RKO (cell line): ENCODE results near the gene ZPR1.
"Not testable (repeated sequence)": the region's sequence is repeated elsewhere in the genome, so short reads cannot be mapped to it uniquely, and the experiment has no call there.

Source experiments
- DNase-seq: peaks from one replicate; pipeline ENCODE4 v3.0.0-alpha.2; 2016; ENCODE audit warnings: low spot score

Gene ZPR1, protein sequence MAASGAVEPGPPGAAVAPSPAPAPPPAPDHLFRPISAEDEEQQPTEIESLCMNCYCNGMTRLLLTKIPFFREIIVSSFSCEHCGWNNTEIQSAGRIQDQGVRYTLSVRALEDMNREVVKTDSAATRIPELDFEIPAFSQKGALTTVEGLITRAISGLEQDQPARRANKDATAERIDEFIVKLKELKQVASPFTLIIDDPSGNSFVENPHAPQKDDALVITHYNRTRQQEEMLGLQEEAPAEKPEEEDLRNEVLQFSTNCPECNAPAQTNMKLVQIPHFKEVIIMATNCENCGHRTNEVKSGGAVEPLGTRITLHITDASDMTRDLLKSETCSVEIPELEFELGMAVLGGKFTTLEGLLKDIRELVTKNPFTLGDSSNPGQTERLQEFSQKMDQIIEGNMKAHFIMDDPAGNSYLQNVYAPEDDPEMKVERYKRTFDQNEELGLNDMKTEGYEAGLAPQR

DNA sequence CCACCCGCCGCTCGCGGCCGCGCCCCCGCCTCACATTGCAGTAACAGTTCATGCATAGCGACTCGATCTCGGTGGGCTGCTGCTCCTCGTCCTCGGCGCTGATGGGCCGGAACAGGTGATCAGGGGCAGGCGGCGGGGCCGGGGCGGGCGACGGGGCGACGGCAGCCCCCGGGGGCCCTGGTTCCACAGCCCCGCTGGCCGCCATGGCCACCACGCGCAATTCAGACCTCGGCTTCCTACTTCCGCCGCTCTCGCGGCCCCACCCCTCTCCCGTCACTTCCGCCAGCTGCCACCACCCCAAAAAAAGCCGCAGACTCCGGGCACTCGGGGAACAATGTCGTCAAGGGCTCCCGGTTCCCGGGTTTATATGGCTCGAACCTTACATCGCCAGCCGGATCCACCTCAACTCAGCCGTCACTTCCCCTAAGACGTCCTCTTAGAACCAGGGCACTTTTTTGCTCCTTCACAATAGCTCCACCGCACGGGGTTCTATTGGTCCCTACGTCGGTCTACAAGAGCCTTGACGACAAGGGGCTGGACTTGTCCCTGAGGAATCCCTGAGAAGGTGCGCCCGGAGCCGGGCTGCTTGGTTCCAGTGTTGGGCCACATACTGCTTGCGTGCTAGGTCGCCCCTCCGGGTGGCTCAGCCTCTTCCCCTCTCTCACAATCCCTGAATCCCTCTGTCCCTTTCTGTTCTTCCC lies at the start of gene ZPR1:
Gene ZPR1 (minus strand): TSS at position 238 of the 701 bp plus-strand sequence. CDS start 33 bp downstream, at position 205.
- DNase-seq: peak; percentile 79

DNA sequence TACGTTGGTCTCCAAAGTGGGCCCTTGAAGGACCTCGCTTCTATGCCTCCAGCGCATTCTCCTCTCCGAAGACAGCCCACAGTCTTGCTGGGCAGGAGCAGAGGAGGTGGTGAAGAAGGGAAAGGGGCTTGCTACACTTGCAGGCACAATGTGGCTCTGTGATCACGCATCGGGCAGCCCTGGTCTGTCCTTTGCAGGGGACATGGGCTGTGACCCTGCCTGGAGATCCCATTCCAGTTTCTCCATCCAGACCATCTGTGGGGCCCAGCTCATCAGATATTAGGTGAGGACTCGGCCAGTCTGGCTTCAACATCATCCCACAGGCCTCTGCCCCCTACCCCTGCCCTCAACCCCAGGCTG lies 48.8 kb upstream of the ZPR1 start:
- no peak for DNase-seq

DNA sequence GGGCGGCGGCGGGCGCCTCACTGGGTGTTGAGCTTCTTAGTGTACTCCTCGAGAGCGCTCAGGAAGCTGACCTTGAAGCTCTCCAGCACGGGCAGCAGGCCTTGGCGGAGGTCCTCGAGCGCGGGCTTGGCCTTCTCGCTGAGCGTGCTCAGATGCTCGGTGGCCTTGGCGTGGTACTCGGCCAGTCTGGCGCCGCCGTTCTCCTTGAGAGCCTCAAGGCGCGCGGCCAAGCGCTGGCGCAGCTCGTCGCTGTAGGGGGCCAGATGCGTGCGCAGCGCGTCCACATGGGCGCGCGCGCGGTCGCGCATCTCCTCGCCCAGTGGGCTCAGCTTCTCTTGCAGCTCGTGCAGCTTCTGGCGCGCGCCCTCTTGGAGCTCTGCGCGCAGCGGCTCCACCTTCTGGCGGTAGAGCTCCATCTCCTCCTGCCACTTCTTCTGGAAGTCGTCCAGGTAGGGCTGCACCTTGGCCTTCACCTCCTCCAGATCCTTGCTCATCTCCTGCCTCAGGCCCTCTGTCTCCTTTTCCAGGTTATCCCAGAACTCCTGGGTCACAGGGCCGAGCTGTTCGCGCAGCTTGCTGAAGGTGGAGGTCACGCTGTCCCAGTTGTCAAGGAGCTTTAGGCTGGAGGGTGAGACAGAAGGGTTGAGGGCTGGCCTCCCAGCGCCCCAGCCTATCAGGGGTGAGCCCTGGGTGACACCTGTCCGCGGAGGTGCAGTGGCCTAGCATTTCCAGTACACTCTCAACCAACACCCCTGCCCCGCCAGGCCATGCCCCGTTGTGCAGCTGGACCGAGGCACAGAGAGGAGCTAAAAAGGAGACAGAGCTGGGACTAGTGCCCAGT lies 48.2 kb upstream of the ZPR1 start:
- DNase-seq: no peak

DNA sequence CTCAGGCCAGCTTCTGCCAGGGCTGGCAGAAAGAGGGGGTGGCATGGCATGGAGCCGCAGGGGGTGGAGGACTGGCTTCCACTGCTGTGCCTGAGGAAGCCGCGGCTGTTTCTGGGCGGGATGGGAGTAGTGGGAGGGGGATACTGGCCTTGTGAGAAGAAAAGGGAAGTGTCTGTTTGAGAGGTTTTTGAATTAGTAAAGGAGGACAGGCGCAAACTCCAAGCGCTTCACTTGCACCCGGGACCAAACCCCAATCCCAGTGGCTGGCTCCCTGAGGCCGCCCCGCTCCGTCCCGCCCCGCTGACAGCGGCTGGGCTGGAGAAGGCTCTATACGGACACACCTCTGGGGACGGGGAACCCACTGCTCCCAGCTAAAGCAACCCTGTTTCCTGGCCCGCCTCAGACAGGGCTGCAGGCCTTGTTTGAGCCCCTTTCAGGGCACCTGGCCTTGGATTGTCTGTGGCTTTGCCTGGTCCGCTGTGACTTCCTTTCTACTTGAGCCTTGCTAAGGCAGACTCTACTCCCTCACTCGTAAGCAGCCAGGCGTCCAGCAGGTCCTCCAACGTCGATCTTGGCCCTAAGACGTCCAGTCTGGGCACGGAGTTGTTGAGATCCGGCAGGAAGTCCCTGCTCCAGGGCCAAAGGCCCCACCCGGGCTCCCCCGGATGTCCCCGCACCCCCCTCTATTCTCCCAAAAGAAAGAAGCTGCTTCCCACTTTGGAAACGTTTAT lies 47.4 kb upstream of the ZPR1 start:
- no peak for DNase-seq

DNA sequence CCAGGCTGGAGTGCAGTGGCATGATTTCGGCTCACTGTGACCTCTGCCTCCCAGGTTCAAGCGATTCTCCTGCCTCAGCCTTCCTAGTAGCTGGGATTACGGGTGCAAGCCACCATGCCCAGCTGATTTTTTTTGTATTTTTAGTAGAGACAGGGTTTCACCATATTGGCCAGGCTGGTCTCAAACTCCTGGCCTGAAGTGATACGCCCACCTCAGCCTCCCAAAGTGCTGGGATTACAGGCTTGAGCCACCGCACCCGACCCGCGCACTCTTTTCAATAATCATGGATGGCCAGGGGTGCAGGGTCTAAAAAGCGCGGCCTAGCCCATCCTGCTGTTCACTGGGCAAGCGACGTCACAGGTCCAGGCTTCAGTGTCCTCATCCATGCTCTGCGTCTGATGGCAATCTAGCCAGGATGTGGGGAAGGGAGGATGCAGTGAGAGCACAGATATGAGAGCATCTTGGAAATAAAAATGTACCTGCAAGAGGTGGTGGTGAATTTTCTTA lies 46.8 kb upstream of the ZPR1 start:
- not testable (repeated sequence) for DNase-seq

DNA sequence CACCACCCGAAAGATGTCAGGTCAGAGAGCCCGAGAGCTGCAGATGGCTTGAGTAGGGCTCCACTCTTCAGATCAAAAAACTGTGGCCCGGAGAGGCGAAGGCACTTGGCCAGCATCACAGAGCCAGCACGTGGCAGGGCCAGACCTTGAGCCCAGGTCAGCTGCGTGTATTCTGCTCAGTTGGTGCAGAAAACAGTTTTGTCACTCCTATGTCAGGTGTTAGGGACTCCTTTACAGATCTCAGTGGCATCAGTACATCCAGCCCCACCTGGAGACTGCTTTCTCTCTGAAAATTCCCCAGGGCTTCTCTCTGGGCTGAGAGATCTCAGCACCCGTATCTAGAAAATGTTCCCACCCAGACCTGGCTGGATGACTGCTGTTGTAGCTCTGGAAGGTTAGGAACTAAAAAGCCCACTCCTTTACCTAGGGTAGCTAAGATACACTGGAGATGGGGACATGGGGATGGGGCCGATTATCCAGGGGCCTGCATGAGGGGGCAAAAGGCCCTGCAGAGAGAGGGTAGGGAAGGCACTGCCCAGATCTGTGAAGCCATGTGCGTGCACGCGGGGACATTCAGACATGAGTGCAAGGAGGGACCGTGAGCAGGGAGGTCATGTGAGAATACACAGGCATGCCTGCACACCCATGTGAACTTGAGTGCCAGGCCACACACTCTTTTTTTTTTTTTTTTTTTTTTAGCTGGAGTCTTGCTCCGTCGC lies 46.2 kb upstream of the ZPR1 start:
- no peak for DNase-seq

DNA sequence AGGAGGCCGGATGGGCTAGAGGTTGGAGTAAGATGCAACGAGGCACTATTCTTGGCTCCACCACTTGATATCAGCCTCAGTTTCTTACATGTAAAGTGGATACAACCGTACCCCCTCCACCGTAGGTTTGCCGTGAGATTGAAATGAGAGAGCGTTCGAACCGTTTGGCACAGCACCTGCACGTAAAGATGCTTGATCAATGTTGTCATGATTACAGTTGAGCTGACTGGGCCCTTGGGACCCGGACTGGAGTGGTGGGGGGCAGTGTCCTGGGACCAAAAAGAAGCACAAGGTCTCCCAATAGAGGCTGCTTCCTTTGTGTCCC lies 45.6 kb upstream of the ZPR1 start:
- DNase-seq: no peak

DNA sequence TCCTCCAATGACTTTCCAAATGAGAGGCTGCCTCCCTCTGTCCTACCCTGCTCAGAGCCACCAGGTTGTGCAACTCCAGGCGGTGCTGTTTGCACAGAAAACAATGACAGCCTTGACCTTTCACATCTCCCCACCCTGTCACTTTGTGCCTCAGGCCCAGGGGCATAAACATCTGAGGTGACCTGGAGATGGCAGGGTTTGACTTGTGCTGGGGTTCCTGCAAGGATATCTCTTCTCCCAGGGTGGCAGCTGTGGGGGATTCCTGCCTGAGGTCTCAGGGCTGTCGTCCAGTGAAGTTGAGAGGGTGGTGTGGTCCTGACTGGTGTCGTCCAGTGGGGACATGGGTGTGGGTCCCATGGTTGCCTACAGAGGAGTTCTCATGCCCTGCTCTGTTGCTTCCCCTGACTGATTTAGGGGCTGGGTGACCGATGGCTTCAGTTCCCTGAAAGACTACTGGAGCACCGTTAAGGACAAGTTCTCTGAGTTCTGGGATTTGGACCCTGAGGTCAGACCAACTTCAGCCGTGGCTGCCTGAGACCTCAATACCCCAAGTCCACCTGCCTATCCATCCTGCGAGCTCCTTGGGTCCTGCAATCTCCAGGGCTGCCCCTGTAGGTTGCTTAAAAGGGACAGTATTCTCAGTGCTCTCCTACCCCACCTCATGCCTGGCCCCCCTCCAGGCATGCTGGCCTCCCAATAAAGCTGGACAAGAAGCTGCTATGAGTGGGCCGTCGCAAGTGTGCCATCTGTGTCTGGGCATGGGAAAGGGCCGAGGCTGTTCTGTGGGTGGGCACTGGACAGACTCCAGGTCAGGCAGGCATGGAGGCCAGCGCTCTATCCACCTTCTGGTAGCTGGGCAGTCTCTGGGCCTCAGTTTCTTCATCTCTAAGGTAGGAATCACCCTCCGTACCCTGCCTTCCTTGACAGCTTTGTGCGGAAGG lies 44.8 kb upstream of the ZPR1 start:
- no peak for DNase-seq

DNA sequence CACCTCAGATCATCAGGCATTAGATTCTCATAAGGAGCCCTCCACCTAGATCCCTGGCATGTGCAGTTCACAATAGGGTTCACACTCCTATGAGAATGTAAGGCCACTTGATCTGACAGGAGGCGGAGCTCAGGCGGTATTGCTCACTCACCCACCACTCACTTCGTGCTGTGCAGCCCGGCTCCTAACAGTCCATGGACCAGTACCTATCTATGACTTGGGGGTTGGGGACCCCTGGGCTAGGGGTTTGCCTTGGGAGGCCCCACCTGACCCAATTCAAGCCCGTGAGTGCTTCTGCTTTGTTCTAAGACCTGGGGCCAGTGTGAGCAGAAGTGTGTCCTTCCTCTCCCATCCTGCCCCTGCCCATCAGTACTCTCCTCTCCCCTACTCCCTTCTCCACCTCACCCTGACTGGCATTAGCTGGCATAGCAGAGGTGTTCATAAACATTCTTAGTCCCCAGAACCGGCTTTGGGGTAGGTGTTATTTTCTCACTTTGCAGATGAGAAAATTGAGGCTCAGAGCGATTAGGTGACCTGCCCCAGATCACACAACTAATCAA lies 44.0 kb upstream of the ZPR1 start:
- DNase-seq: no peak

DNA sequence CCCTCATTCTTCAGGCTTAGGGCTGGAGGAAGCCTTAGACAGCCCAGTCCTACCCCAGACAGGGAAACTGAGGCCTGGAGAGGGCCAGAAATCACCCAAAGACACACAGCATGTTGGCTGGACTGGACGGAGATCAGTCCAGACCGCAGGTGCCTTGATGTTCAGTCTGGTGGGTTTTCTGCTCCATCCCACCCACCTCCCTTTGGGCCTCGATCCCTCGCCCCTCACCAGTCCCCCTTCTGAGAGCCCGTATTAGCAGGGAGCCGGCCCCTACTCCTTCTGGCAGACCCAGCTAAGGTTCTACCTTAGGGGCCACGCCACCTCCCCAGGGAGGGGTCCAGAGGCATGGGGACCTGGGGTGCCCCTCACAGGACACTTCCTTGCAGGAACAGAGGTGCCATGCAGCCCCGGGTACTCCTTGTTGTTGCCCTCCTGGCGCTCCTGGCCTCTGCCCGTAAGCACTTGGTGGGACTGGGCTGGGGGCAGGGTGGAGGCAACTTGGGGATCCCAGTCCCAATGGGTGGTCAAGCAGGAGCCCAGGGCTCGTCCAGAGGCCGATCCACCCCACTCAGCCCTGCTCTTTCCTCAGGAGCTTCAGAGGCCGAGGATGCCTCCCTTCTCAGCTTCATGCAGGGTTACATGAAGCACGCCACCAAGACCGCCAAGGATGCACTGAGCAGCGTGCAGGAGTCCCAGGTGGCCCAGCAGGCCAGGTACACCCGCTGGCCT lies 42.5 kb upstream of the ZPR1 start:
- DNase-seq: no peak

DNA sequence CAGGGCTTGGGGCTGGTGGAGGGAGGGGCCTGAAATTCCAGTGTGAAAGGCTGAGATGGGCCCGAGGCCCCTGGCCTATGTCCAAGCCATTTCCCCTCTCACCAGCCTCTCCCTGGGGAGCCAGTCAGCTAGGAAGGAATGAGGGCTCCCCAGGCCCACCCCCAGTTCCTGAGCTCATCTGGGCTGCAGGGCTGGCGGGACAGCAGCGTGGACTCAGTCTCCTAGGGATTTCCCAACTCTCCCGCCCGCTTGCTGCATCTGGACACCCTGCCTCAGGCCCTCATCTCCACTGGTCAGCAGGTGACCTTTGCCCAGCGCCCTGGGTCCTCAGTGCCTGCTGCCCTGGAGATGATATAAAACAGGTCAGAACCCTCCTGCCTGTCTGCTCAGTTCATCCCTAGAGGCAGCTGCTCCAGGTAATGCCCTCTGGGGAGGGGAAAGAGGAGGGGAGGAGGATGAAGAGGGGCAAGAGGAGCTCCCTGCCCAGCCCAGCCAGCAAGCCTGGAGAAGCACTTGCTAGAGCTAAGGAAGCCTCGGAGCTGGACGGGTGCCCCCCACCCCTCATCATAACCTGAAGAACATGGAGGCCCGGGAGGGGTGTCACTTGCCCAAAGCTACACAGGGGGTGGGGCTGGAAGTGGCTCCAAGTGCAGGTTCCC lies 41.8 kb upstream of the ZPR1 start, which contains the start of gene APOC3:
Gene APOC3 (plus strand): TSS at position 383 of the 659 bp plus-strand sequence. CDS start 676 bp downstream, outside the sequence.
- DNase-seq: no peak

DNA sequence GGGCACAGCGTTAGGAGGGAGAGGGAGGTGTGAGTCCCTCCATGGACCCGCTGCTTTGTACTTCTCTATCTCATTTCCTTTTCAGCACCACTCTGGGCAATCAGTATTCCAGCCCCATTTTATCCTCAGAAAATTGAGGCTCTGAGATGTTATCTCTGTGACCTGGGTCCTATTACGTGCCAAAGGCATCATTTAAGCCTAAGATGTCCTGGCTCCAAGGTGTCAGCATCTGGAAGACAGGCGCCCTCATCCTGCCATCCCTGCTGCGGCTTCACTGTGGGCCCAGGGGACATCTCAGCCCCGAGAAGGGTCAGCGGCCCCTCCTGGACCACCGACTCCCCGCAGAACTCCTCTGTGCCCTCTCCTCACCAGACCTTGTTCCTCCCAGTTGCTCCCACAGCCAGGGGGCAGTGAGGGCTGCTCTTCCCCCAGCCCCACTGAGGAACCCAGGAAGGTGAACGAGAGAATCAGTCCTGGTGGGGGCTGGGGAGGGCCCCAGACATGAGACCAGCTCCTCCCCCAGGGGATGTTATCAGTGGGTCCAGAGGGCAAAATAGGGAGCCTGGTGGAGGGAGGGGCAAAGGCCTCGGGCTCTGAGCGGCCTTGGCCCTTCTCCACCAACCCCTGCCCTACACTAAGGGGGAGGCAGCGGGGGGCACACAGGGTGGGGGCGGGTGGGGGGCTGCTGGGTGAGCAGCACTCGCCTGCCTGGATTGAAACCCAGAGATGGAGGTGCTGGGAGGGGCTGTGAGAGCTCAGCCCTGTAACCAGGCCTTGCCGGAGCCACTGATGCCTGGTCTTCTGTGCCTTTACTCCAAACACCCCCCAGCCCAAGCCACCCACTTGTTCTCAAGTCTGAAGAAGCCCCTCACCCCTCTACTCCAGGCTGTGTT lies 41.1 kb upstream of the ZPR1 start:
- DNase-seq: no peak

DNA sequence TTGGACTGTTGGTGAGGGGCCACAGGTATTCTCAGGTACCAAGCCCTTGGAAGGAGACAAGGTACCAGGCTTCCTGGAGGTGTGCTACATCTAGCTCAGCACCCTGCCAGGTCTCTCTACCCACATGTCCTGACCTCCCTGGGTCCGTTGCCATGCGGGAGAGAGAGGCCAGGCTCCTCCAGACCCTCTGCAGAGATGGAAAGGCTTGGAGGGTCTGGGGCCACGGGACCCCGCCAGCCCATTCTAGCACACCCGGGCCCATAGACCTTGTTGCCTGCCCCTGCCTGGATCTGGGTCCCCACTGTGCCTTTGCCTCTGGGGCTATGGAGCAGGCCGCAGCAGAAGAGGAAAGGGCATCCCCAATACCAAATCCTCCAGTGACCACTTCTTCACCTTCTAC lies 39.6 kb upstream of the ZPR1 start:
- no peak for DNase-seq

DNA sequence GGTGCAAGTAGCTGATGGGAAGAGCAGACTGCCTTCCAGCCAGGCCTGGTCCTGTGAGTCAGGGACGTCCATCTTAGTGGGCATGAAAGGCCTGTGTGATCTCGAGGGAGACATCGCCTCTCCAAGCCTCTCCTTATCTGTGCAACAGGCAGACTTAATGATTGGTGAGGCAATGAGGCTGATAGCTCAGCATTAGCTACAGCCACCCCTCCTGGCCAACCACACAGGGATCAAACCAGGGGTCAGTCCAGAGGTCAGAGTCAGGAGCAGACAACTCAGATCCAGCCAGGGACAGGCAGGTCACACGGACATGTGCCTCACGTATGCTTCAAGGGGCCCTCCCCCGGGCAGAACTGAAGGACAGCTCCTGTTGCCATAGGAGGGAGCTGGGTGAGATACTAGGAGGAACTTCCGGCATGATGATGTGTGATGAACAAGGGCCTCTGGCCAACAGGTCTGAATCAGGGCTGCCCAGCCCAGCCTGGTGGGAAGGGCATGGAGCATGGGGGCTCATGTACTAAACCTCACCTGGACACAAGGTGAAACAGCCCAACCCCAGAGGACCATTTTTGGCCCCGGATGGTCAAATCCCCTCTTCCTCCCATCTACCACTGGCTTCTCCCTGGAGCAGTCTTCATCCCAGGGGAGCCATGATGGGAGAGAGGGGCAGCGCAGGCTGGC lies 39.1 kb upstream of the ZPR1 start:
- no peak for DNase-seq

DNA sequence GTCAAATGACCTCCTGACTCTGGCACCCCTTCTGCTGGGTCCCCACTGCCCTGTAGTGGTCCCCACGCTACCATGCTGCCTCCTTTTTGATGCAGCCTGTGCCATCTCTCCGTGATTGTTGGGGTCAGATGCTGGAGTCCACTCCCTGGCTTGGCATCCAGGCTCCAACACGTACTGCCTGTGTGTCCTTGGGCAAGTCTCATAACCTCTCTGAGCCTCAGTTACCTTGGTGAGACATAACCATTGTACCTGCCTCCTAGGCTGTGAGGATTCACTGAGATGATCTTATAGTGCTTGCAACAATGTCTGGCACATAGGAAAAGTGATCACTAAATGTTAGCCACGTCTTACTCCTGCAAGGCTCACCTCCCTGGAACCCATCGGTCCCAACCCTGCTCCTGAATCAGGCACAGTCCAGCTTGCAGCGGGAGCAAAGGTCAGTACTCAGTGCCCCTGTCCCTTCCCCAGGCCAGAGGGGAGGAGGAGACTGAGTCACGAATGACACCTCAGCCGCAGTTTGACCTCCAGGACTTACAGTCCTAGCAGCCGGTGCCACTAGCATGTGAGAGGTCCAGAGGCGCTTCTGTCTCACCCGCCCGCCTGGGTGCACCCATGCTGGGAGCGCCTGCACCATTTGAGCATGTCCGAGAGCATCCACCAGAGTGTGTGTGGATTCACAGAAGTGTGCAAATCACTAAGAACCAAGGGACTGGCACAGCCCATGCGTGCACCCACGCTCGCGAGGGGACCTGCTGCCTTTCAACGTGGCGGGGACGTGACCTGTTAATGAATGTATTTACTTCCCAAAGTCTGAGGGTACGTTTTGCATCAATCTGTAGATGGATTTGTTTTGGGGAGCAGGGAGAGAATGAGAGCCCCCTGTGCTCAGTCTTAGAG lies 38.3 kb upstream of the ZPR1 start:
- DNase-seq: no peak

DNA sequence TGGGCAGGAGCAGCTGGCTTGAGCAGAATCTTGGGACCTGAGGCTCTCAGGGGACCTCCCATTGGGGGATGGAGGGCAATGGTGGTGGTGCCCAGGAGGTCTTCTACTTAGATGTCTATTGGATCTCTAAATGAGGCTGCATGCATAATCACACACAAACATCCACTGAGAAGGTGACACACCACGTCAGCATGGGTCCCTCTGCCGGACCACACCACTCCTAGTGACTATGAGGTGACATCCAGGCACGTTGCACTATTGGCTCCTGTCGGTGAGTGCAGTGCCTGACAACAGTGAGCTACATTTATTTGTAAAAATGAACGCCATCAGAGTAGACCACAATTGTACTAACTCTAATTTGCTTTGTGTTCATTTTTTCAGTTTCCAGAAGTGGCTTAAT lies 37.6 kb upstream of the ZPR1 start:
- no peak for DNase-seq
